ENCODE data around the gene SGK1. TPM values are rescaled to one million over a fixed set of nuclear protein-coding genes. Genes with fewer than 3 reads are reported as not detected.
A peak's percentile ranks its signal among the peaks of the same experiment; 100 is the strongest.

Gene SGK1
- total and polyA plus RNA-seq, 10 of the 15 experiments (the other 5 are each of a cell fraction or from before 2014, with no cell fraction given): 0.62 to 5.1 (median 2.9) TPM

DNA sequence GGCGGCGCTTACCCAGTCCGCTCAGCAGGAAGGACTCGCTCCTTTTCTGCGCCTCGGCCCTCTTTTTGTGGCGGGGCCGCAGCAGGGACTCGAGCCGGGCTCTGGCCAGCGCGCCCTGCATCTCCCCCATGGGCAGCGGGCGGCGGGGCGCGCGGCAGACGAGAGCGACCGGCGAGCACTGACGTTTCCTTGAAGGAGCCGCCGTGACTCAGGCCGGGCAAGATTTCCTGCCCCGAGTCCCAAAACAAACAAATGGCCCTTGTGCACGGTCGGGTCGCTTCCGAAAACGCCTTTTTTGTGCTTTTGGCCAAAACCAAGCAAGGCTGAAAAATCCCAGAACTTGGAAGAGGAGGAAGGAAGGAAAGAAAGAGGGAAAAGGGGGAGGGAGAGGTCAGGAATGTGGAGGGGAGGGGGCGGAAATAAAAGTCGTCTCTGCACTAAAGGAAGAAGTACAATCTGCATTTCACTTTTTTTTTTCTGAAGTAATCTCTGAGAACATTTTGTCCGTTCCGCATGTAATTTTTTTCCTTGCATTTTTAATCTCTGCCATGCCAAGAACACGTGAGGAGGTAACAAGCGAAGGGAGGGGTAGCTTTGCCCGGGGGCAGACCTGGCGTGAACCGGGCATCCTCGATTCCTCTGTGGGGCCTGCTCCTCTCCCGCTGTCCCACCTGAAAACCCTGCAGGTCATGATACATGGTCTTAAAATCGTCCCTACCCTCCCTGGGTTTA lies 142.2 kb downstream of the SGK1 start:
- RAD21 ChIA-PET (ENCODE audit: unreplicated experiment): no interaction called here
- TF ChIP-seq RB1 (IDR thresholded peaks at IDR 0.05; ENCODE audit: borderline replicate concordance) (peak; percentile 8; the same call in 1 of the 2 replicates), SRF (IDR thresholded peaks at IDR 0.05; ENCODE audit: low read depth in 2 of 2, low read length in 2 of 2) (peak in 1 of 2 experiments; percentile 77; a peak in 2 of 4 replicates), HCFC1 (IDR thresholded peaks at IDR 0.05; ENCODE audit: low read length) (no peak)
- in situ Hi-C loops (cut with MboI) (no loop called here), intact Hi-C loops (cut with micrococcal nuclease; ENCODE audit: unreplicated experiment) (loop anchor here (2.0 to 10.0 kb wide), 4 partner anchors 71 to 349 kb away; no protein-coding TSS in a partner anchor)
- no TSS peak for BruUV-seq (replicated peaks)
- Histone ChIP-seq H3K27ac (ENCODE audit: control insufficient read depth, insufficient read depth) (no peak overlapping the region), H2AFZ (ENCODE audit: control insufficient read depth, low read depth, low read length) (peak overlapping the region; percentile 90), H3K4me1 (ENCODE audit: control insufficient read depth, insufficient read depth, low read length) (peaks cover 5% of the 10 kb centered on the region), H3K9ac (ENCODE audit: control insufficient read depth, insufficient read depth, low read length) (peak overlapping the region; percentile 35; the same call in 1 of the 2 replicates), H3K4me2 (ENCODE audit: control insufficient read depth, insufficient read depth) (peak overlapping the region; percentile 98), H3K27me3 (replicated peaks in 1 of 2; ENCODE audit: control insufficient read depth in 2 of 2, insufficient read depth in 2 of 2, low read length in 1 of 2) (peaks cover 2 to 9% of the 10 kb centered on the region in 2 experiments), H3K9me3 (replicated peaks; ENCODE audit: control insufficient read depth, insufficient read depth, low read length) (no peaks in the 10 kb centered on the region; the same call in 2 of the 3 replicates), H3K4me3 (peak overlapping the region; percentile 82; the same call in 1 of the 2 replicates), H4K20me1 (ENCODE audit: control insufficient read depth, insufficient read depth) (no peaks in the 10 kb centered on the region), H3K79me2 (ENCODE audit: control insufficient read depth, insufficient read depth, low read length) (no peaks in the 10 kb centered on the region), H3K36me3 (ENCODE audit: control insufficient read depth in 2 of 2, insufficient read depth in 2 of 2, low read length in 1 of 2) (no peaks in the 10 kb centered on the region)
- ATAC-seq (peak; percentile 43), FAIRE-seq (no peak), DNase-seq (ENCODE audit: low read depth, low spot score) (no peak)
- under 1% methylated on average over 44 of the region's 44 CpGs for WGBS (ENCODE audit: insufficient coverage, insufficient replicate concordance, low lambda C conversion rate, missing lambda C conversion rate)
- SMC1A ChIA-PET (ENCODE audit: uncharacterized antibody, unreplicated experiment): interaction anchor here (1.0 to 6.2 kb wide), 2 partner anchors 197 to 466 kb away, joined by 3 to 52 read pairs; no protein-coding TSS in a partner anchor
- CTCF ChIA-PET: interaction anchor here (9.1 kb wide), 1 partner anchor 464 kb away, joined by 133 read pairs; no protein-coding TSS in a partner anchor
- POLR2A ChIA-PET: no interaction called here
